A172 (cell line): ENCODE data around the gene SIK2. TPM values are rescaled to one million over a fixed set of nuclear protein-coding genes. Genes with fewer than 3 reads are reported as not detected.
"Not testable (repeated sequence)": the region's sequence is repeated elsewhere in the genome, so short reads cannot be mapped to it uniquely, and the experiment has no call there.

ENCODE experiments used
- DNase-seq: peaks from one replicate; pipeline ENCODE4 v3.0.0-alpha.2; 2015; ENCODE audit warnings: low spot score
- total RNA-seq: library from RNA; depleted of rRNA; stranded (reverse); fragments of >200 nt; shearing (Covaris generic); gene quantifications from 2 replicates; pipeline ENCODE4 v1.2.3, GENCODE V29; 2014

Gene SIK2
- total RNA-seq, 1 experiment from 2014 or later, result 7.2 TPM

GRCh38 chr11:111698852-111699559 is 96.8 kb downstream of the SIK2 start:
- no peak for DNase-seq

GRCh38 chr11:111699579-111700156 is 97.4 kb downstream of the SIK2 start:
- DNase-seq, result no peak

GRCh38 chr11:111700162-111700561 is 97.9 kb downstream of the SIK2 start:
- no peak for DNase-seq

- no peak for DNase-seq
Observed at GRCh38 chr11:111702623-111703022, 100.4 kb downstream of the SIK2 start.

GRCh38 chr11:111703576-111703975 is 101.3 kb downstream of the SIK2 start:
- DNase-seq, result no peak

GRCh38 chr11:111707039-111707690 is 104.9 kb downstream of the SIK2 start:
- DNase-seq, result no peak

- DNase-seq, result no peak
Observed at GRCh38 chr11:111707691-111708067, 105.4 kb downstream of the SIK2 start.

- DNase-seq, result no peak
Observed at GRCh38 chr11:111714522-111714921, 112.3 kb downstream of the SIK2 start.

- DNase-seq, result no peak
Observed at GRCh38 chr11:111715142-111715816, 113.0 kb downstream of the SIK2 start.

- not testable (repeated sequence) for DNase-seq
Observed at GRCh38 chr11:111717660-111718059, 115.4 kb downstream of the SIK2 start.

- peak; percentile 68 for DNase-seq
Observed at GRCh38 chr11:111718436-111718835, 116.2 kb downstream of the SIK2 start.

GRCh38 chr11:111718859-111719258 is 116.6 kb downstream of the SIK2 start:
- DNase-seq, result no peak

- peak; percentile 10 for DNase-seq
Observed at GRCh38 chr11:111719379-111719778, 117.1 kb downstream of the SIK2 start.

GRCh38 chr11:111720801-111721494 is 118.7 kb downstream of the SIK2 start:
- DNase-seq, result no peak

GRCh38 chr11:111722501-111722900 is 120.3 kb downstream of the SIK2 start:
- no peak for DNase-seq

- DNase-seq, result no peak
Observed at GRCh38 chr11:111723595-111723994, 121.3 kb downstream of the SIK2 start.

- no peak for DNase-seq
Observed at GRCh38 chr11:111724615-111725129, 122.4 kb downstream of the SIK2 start.

GRCh38 chr11:111725621-111726020 is 123.4 kb downstream of the SIK2 start:
- no peak for DNase-seq

GRCh38 chr11:111726301-111726713 is 124.1 kb downstream of the SIK2 start:
- no peak for DNase-seq

- no peak for DNase-seq
Observed at GRCh38 chr11:111727431-111727830, 125.2 kb downstream of the SIK2 start.

- DNase-seq, result no peak
Observed at GRCh38 chr11:111729071-111729830, 127.0 kb downstream of the SIK2 start.
